SK-N-DZ (cell line): ENCODE measurements around the gene DNAH1.
A peak's percentile ranks its signal among the peaks of the same experiment; 100 is the strongest.

Experiments used
- DNase-seq: peaks from one replicate; pipeline ENCODE4 v3.0.0-alpha.2; 2015; ENCODE audit warnings: low spot score

Gene DNAH1

DNA sequence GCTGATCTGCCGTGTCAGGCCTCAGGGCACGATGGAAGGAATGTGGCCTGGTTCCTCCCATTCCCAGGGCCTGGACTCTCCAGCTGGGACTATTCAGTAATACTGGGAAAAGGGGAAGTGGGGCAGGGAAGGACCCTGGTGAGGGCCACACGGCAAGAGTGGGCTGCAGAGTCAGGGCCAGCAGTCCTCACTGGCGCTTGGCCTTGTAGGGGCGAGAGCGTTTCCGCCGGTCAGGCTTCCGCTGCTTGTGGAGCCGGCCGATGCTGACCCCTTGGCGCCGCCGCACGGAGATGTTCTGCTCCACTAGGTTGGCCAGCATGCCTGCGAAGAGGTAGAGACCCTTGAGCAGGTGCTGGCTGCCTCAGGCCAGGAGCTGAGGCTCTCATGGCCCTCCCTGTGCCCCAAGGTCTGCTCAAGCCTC lies 86.0 kb downstream of the DNAH1 start:
- DNase-seq = no peak

DNA sequence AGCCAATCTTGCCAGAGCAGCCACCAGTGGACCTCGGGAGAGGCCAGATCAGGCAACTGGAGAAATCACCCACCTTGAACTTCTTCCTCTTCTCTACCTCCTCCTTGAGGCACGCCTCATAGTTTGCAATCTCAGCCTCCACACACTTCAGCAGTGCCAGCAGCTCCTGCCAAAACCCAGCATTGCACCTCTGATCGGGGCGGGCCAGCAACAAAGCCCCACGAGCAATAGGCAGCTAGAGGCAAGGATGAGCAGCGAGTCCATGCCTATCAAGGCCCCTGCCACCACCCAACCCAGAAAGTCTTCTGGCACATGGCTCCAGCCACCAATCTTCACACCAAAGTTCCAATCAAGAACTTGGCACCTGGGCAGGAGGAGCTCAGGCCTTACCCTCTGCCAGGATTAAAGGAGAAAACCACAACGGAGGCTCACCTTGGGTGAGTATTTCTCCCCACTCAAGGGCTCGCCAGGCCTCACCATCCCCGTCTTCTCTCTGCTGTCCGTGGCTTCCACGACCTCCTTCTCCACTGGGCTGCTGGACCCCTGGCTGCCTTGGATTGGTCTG lies 86.7 kb downstream of the DNAH1 start:
- DNase-seq = no peak

DNA sequence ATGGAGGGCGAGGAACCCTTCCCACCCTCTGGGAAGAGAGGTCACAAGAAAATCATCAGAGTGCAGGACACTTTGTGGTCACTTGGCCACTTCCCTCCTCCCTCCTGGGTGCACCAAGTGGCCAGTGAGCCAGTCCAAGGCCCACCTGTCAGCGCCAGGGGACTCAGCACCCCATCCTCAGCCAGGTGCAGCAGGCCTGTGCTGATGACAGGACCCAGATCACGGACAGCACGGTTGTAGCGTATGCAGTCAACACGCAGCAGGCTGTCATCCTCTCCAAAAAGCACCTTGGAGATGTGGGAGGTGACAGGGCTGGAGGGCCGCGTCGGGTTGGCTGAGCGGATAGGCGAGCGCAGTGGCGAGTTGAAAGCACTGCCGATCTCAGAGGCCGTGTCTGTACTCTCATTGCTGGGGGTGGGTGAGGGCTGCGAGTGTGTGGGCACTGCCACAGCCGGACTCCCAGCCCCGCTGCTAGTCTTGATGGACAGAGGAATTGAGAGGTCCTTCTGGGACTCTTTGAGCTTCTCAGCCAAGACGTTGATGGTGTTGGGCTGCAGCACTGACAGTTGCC lies 87.2 kb downstream of the DNAH1 start:
- no peak for DNase-seq

DNA sequence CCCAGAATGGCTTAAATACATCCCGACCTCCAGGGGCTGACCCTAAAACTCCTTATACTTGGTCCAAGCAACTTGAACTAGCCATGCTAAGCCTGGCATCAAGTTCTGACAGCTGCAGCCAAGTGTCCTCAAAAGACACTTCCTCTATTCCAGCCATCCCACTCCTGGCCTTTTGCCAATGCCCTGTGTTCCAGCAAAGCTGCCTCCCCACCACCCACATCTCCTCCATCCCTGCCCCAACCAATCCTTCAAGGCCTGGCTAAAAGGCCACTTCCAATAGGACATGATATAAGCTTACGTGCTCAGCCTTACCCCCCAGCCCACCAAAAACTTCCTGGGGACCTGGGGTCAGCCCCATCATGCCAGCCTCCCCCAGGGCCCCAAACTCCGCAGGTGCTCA lies 87.8 kb downstream of the DNAH1 start:
- no peak for DNase-seq

DNA sequence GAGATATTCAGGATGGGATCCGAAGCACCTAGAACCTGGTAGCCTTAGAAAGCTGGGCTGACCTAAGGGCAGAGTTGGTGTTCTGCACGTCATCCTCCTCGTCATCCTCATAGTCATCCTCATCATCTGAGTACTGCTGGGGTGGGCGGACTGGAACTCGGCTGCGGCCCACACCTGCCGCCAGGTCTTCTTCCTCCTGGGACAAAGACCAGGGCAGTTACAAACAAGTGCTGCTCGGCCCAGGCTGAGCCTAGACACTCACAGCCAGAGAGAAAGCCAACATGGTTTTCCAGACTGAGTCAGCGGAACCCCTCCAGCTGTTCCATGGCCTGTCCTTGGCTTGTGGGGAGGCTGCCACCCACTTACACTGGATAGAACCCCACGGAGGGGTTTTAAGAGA lies 88.3 kb downstream of the DNAH1 start:
- DNase-seq = no peak

- no peak for DNase-seq
Measured at GRCh38 chr3:52405066-52405465, 88.9 kb downstream of the DNAH1 start.

- no peak for DNase-seq
Measured at GRCh38 chr3:52405601-52406110, 89.5 kb downstream of the DNAH1 start.

- no peak for DNase-seq
Measured at GRCh38 chr3:52406231-52406661, 90.1 kb downstream of the DNAH1 start.

DNA sequence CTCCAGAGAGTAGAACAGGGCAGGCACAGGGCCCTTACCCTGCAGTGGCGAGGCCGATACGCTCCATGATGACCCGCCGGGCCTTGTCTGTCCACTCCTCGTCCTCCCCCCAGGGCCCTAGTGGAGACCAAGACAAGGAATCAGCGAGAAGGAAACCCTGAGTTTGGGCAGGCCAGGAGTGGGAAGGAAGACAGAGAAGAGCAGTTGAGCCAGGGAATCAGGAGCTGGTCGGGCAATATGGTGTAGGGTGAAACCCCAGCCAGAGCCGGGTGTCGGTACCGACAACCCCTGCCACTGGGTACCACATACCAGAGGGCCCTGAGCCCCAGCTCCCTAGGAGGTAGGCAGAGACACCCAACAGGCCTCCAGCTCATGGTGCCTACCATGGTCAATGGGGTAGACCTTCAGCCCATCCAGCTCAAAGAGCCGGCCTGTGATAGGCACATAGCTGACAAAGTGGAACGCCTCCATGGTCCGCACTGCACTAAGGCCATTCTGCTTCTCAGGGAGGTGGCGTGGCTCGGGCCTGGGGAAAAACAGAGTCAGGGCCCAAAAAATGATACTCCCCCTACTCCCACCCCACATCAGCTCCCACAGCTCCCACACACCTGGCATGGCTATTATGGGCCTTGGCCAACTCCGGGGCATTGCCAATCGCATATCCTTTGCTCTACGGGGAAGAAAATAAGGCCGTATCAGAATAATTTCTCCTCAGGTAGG lies 90.8 kb downstream of the DNAH1 start:
- DNase-seq = no peak

DNA sequence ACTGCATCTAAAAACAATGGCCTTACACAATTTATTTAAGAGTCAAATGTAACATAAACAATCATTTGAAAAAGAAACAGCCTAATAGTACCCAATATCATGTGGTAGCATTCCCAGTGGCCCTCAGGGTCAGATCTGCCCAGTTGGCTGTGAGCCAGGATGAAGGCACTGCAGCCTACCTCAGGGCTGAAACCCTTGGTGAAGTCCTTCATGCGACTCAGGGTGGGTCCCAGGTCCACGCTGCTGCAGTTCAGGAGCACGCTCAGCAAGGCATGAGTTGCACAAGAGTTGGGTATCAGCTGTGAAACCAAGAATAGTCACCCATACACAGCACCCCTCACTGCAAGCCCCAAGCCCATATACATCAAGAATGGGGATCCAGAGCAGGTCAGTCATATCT lies 91.7 kb downstream of the DNAH1 start:
- DNase-seq = no peak

DNA sequence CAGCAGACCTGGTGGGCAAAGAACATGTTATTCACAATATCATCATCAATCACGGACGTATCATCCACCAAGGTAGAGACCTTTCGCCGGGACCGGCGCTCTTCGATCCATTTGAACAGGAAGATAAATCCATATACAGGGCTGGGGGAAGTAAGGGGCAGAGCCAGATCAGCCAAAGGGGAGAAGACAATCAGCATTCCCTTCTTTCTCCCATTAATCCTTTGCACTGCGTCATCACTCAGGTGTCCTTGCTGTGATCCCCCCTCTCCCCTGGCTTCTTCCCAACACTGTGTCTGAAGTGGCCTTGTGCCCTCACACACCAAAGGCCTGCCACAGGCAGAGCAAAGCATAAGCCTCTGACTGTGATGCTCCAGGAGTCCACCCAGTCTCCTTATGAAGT lies 92.3 kb downstream of the DNAH1 start:
- DNase-seq = no peak

DNA sequence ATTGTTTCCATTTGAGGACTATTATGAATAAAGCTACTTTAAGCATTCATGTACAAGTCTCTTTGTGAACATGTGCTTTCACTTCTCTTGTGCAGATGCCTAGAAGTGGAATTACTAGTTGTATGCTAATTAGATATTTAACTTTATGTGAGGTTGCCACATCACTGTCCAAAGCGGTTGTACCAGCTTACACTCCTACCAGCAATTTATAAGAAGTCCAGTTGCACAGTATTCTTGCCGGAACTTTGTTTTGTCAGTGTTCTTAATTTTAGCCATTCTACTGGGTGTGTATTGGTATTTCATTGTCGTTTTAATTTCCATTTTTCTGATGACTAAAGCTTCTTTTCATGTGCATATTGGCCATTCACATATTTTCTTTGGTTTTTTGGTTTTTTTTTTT lies 99.7 kb downstream of the DNAH1 start:
- no peak for DNase-seq

GRCh38 chr3:52420388-52420787 lies 104.3 kb downstream of the DNAH1 start:
- DNase-seq = no peak

- DNase-seq = no peak
Measured at GRCh38 chr3:52422669-52423068, 106.5 kb downstream of the DNAH1 start.

GRCh38 chr3:52423173-52423572 lies 107.1 kb downstream of the DNAH1 start:
- no peak for DNase-seq

GRCh38 chr3:52428151-52429005 lies 112.3 kb downstream of the DNAH1 start:
- DNase-seq = peak; percentile 70

DNA sequence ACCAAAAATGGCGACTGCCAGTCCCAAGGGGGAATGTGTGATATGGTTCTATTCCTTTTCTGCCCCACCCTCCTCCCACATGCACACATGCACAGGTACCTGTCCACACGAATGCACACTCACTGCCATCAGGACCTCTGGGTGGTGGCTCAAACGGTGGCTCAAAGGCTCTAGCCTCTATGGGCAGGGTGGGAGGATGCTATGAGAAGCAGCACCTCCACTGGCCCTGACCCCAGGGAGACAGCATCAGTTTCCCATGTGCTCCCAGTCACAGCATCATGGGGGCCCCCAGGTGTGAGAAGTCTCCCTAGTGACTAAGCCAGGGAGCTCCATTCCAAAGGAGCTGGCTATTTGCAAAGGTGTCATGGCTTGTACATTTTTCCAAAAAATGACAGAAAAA lies 112.9 kb downstream of the DNAH1 start:
- DNase-seq = no peak

GRCh38 chr3:52429779-52430415 lies 113.8 kb downstream of the DNAH1 start:
- no peak for DNase-seq

DNA sequence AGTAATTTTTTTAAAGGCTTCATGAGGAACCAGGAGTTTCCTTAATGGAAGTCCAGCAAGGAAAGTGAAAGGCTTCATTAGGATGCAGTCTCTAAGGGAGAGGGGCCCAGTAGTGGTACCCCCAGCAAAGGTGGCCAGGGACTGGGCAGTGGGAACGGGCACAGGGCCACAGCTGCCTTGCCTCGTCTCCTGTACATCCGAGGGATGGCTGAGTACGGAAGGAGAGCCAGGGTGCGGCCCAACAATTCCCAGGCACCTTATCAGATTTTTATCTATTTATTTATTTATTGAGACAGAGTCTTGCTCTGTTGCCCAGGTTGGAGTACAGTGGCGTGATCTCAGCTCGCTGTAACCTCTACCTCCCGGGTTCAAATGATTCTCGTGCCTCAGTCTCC lies 114.3 kb downstream of the DNAH1 start:
- DNase-seq = no peak

DNA sequence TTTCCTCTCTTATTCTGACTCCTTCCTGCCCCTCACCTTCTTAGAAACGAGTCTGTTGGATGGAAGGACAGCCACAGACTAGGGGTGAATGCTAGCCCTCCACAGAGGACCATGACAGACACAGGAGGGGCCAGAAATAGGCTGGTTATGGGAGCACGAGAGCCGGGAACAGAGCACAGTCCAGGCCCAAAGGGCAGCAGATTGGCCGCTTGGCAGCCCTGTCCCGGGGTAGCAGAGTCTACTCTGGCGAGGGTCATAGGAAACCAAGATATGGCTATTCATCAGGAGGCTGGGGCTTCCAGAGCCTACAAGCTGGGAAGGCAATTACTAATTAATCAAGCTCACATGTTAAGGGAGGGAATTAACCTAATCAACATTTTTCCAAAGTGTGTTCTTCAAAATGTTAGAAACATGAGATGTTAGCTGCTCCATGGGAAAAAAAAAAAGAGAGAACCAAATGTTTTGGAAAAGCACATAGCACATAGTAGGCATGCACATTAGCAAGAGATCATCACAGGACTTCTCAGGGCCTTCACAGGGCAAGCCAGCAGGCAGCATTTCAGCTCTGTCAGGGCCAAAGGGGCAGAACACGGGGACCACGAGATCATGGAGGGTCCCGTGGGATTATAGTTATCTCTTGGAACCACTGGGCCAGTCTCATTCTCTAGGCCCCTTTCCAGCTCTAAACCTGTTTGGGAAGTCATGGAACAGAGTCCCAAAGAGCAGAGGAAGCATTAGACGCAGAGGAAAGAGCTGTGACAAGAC lies 115.5 kb downstream of the DNAH1 start:
- DNase-seq = no peak

DNA sequence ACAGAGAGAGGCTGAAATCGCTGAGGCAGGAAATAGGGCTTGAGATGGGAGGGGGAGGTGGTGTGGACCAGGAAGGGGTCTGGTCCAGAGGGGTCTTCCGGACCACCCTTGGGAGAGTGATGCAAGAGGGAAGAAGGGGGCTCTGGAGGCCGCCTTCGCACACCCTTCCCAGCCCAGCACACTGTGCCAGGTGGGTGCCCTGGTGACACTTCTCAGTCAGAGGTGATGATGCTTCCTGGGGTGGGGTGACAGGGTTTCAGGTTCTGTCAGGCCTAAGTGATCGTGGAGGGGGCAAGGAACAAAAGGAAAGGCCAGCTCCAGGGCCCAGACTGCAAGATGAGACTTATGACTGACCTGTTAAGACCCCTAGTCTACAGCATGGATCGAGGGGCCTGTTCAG lies 116.1 kb downstream of the DNAH1 start:
- DNase-seq = no peak
